HepG2 (cell line): ENCODE data around the gene MYO9A. TPM values are rescaled to one million over a fixed set of nuclear protein-coding genes. Genes with fewer than 3 reads are reported as not detected.

Experiments
- ATAC-seq: fragments of 200-7000 bp; cut with Tn5 transposase; 3 replicates; pipeline ENCODE4 v1.9.1; 2020; ENCODE audit warnings: mild to moderate bottlenecking, moderate library complexity
- BruUV-seq: library from RNA; stranded (reverse); fragments of 400-500 nt; replicated peaks from 2 replicates; lab custom pipeline; 2021; lab: Mats Ljungman, UMichigan
- CTCF ChIA-PET: fragments of 300-600 bp; formaldehyde crosslinking; extraction: SDS; loops from one replicate; lab custom pipeline; 2021; ENCODE audit warnings: low total read pairs, inconsistent platforms, low intra/inter-chr PET ratio; lab: Yijun Ruan, JAX
- POLR2A ChIA-PET: fragments of 350-600 bp; sonication (Branson Sonifier 250); formaldehyde crosslinking; loops from one replicate; lab custom pipeline; 2020; ENCODE audit warnings: antibody characterized with exemption, inconsistent platforms; lab: Yijun Ruan, JAX
- DNase-seq: peaks from one replicate; pipeline ENCODE4 v3.0.0-alpha.2; 2015; ENCODE audit warnings: low spot score
- FAIRE-seq: peaks from 3 replicates; lab custom pipeline; 2011; peaks lifted over from hg19 to GRCh38; lab: Jason Lieb, UNC
- H2AFZ ChIP-seq: one replicate; pipeline ENCODE4 v1.6.1; 2011; ENCODE audit warnings: low read length, inconsistent platforms
- H3K27ac ChIP-seq: fragments of 300-600 bp; 3 replicates; pipeline ENCODE4 v1.8.0; 2011; ENCODE audit warnings: mixed run types, mild to moderate bottlenecking, mixed read lengths, low read length, inconsistent platforms; ENCODE audit not compliant: insufficient read depth; ENCODE audit errors: extremely low read length
- H3K27me3 ChIP-seq, 2 experiments: fragments of 200-600 bp in 1 of 2; 2 replicates in 1 of 2; 3 replicates in 1 of 2; pipeline versions ENCODE4 v1.6.0 to v1.8.0; 2011; ENCODE audit warnings: low read length in 2 of 2, mild to moderate bottlenecking in 2 of 2, moderate library complexity in 2 of 2, inconsistent platforms in 1 of 2; ENCODE audit not compliant: insufficient read depth in 2 of 2, control insufficient read depth in 1 of 2
- H3K36me3 ChIP-seq, 2 experiments: fragments of 200-600 bp in 1 of 2; replicated peaks in 1 of 2; 2 replicates in 1 of 2; 3 replicates in 1 of 2; pipeline versions ENCODE4 v1.5.1 to v1.8.0; 2011; ENCODE audit warnings: low read length in 2 of 2, inconsistent platforms in 1 of 2; ENCODE audit not compliant: insufficient read depth in 2 of 2, control insufficient read depth in 1 of 2
- H3K4me1 ChIP-seq: 2 replicates; pipeline ENCODE4 v1.5.1; 2012; ENCODE audit warnings: low read length, inconsistent platforms; ENCODE audit not compliant: insufficient read depth
- H3K4me2 ChIP-seq: 2 replicates; pipeline ENCODE4 v1.6.0; 2011; ENCODE audit warnings: low read depth, low read length, inconsistent platforms
- H3K4me3 ChIP-seq, 3 experiments: fragments of 200-600 bp in 1 of 3; sonication (generic), shearing (Covaris generic) in 1 of 3; replicated peaks in 1 of 3; 2 replicates each; pipeline ENCODE4 v1.5.1; 2011 to 2016; ENCODE audit warnings: low read length in 3 of 3, inconsistent platforms in 2 of 3, low read depth in 2 of 3, mild to moderate bottlenecking in 2 of 3, control low read depth in 1 of 3, mixed read lengths in 1 of 3; ENCODE audit not compliant: insufficient read depth in 1 of 3
- H3K79me2 ChIP-seq: one replicate; pipeline ENCODE4 v1.6.1; 2011; ENCODE audit warnings: low read length, inconsistent platforms; ENCODE audit not compliant: insufficient read depth
- H3K9ac ChIP-seq: 2 replicates; pipeline ENCODE4 v1.6.0; 2011; ENCODE audit warnings: mild to moderate bottlenecking, low read depth, low read length, inconsistent platforms; ENCODE audit not compliant: insufficient read depth
- H3K9me3 ChIP-seq: 2 replicates; pipeline ENCODE4 v1.5.1; 2012; ENCODE audit warnings: mild to moderate bottlenecking, low read length
- H4K20me1 ChIP-seq: 2 replicates; pipeline ENCODE4 v1.6.0; 2011; ENCODE audit warnings: inconsistent platforms, mild to moderate bottlenecking, low read length, moderate library complexity; ENCODE audit not compliant: insufficient read depth
- ARNT ChIP-seq: fragments of 450-650 bp; IDR thresholded peaks from 2 replicates; pipeline ENCODE4 v1.6.1; 2017
- CREB1 ChIP-seq, 2 experiments: fragments of 450-650 bp in 1 of 2; IDR thresholded peaks; 2 replicates each; pipeline ENCODE4 v1.6.1; 2016 to 2017; ENCODE audit warnings: control low read depth in 1 of 2, mild to moderate bottlenecking in 1 of 2, missing compliant biosample characterization in 1 of 2, missing genetic modification characterization in 1 of 2
- MEF2D ChIP-seq: sonication (generic); formaldehyde crosslinking; IDR thresholded peaks from 2 replicates; pipeline ENCODE4 v1.5.1; 2020; ENCODE audit warnings: mild to moderate bottlenecking, missing genetic modification reagents
- RBM22 ChIP-seq: fragments of 200-400 bp; formaldehyde crosslinking; optimal IDR thresholded peaks from 2 replicates; pipeline ENCODE3; 2017; ENCODE audit warnings: mild to moderate bottlenecking, low read length, moderate library complexity
- SMAD9 ChIP-seq: sonication (generic); formaldehyde crosslinking; IDR thresholded peaks from 2 replicates; pipeline ENCODE4 v1.5.1; 2020; ENCODE audit warnings: mild to moderate bottlenecking, missing genetic modification reagents
- ZSCAN9 ChIP-seq: IDR thresholded peaks from 2 replicates; pipeline ENCODE4 v1.6.1; 2016; ENCODE audit warnings: borderline replicate concordance
- WGBS: methylation state at CpG from one replicate; pipeline ENCODE4 v1.1.6; 2017; ENCODE audit warnings: low lambda C conversion rate; 5-methylcytosine and 5-hydroxymethylcytosine counted together
- in situ Hi-C: cut with HindIII; loops from 2 replicates; pipeline ENCODE4 v1.10.0; 2017; ENCODE audit warnings: low pct_unique_long_range_greater_than_20kb; ENCODE audit not compliant: extremely low pct_ligation_motif_present
- intact Hi-C: fragments of 100-400 bp; cut with micrococcal nuclease; formaldehyde crosslinking; loops from one replicate; pipeline ENCODE4 v1.10.0; 2022; ENCODE audit not compliant: unreplicated experiment
- polyA plus RNA-seq, 8 experiments: library from polyadenylated mRNA; depleted of rRNA in 3 of 8; stranded (reverse) in 7 of 8; unstranded in 1 of 8; fragments of >200 nt; fragmentation: Illumina TruSeq in 4 of 8; extraction: Trizol in 4 of 8; gene quantifications; 2 replicates each; pipeline versions ENCODE4 v1.2.1 to v1.2.3, GENCODE V29; 2011 to 2016; ENCODE audit warnings: low read depth in 4 of 8, missing spikeins in 1 of 8, mixed read lengths in 1 of 8; ENCODE audit not compliant: insufficient read depth in 1 of 8
- total RNA-seq, 5 experiments: library from RNA; depleted of rRNA; stranded (reverse); fragments of >200 nt; fragmentation: Illumina TruSeq; extraction: Trizol; gene quantifications; 2 replicates each; pipeline ENCODE4 v1.2.3, GENCODE V29; 2016; ENCODE audit warnings: low read depth in 1 of 5
- TF ChIP-seq, protein P1 (sequence below): fragments of 450-650 bp; IDR thresholded peaks from 2 replicates; pipeline ENCODE4 v1.6.1; 2017; ENCODE audit warnings: mild to moderate bottlenecking
- TF ChIP-seq, protein P2 (sequence below): sonication (generic); formaldehyde crosslinking; IDR thresholded peaks from 2 replicates; pipeline ENCODE4 v1.4.0; 2020; ENCODE audit warnings: missing genetic modification reagents; ENCODE audit errors: not compliant biosample characterization
- TF ChIP-seq, protein P3 (sequence below): sonication (generic); formaldehyde crosslinking; IDR thresholded peaks from 2 replicates; pipeline ENCODE4 v1.8.0; 2022; ENCODE audit warnings: mild to moderate bottlenecking, missing genetic modification reagents

Gene MYO9A
- total and polyA plus RNA-seq, 2 of the 13 experiments (the other 11 are each of a cell fraction or from before 2014, with no cell fraction given) = 4.8 to 15.3 TPM

DNA sequence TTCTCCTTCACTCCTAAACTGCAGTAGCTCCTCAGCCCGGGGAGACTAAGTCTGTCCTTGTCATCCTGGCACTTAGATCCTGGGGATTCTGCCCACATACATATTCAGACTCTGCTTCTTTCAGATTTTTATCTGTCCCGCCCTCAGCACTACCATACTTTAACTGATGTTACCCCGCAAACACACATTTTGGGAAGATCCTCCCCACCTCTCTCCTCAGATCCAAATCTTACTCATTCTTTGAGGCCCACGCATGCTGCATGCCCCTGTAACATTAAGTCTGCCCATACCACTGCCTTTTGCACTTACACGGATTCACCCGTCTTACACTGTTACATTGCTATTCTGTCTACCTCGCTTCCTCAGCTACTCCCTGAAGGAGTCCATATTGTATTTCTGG, 36.4 kb upstream of the MYO9A start:
- H3K4me1 ChIP-seq = peaks cover 11% of the 10 kb centered on the region
- H3K36me3 ChIP-seq = no peaks in the 10 kb centered on the region
- POLR2A ChIA-PET = no interaction called here
- TF ChIP-seq ZSCAN9 (CRISPR knock-in tag) (no peak), RBM22 (no peak), ARNT (no peak), CREB1 (IDR thresholded peaks at IDR 0.05) (no peak), CREB1 (CRISPR knock-in tag; IDR thresholded peaks at IDR 0.05) (no peak), MEF2D (CRISPR knock-in tag) (no peak), SMAD9 (CRISPR knock-in tag) (no peak)
- TF ChIP-seq, protein P1, sequence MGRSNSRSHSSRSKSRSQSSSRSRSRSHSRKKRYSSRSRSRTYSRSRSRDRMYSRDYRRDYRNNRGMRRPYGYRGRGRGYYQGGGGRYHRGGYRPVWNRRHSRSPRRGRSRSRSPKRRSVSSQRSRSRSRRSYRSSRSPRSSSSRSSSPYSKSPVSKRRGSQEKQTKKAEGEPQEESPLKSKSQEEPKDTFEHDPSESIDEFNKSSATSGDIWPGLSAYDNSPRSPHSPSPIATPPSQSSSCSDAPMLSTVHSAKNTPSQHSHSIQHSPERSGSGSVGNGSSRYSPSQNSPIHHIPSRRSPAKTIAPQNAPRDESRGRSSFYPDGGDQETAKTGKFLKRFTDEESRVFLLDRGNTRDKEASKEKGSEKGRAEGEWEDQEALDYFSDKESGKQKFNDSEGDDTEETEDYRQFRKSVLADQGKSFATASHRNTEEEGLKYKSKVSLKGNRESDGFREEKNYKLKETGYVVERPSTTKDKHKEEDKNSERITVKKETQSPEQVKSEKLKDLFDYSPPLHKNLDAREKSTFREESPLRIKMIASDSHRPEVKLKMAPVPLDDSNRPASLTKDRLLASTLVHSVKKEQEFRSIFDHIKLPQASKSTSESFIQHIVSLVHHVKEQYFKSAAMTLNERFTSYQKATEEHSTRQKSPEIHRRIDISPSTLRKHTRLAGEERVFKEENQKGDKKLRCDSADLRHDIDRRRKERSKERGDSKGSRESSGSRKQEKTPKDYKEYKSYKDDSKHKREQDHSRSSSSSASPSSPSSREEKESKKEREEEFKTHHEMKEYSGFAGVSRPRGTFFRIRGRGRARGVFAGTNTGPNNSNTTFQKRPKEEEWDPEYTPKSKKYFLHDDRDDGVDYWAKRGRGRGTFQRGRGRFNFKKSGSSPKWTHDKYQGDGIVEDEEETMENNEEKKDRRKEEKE = no peak
- TF ChIP-seq, protein P2, sequence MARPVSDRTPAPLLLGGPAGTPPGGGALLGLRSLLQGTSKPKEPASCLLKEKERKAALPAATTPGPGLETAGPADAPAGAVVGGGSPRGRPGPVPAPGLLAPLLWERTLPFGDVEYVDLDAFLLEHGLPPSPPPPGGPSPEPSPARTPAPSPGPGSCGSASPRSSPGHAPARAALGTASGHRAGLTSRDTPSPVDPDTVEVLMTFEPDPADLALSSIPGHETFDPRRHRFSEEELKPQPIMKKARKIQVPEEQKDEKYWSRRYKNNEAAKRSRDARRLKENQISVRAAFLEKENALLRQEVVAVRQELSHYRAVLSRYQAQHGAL = no peak
- TF ChIP-seq, protein P3, sequence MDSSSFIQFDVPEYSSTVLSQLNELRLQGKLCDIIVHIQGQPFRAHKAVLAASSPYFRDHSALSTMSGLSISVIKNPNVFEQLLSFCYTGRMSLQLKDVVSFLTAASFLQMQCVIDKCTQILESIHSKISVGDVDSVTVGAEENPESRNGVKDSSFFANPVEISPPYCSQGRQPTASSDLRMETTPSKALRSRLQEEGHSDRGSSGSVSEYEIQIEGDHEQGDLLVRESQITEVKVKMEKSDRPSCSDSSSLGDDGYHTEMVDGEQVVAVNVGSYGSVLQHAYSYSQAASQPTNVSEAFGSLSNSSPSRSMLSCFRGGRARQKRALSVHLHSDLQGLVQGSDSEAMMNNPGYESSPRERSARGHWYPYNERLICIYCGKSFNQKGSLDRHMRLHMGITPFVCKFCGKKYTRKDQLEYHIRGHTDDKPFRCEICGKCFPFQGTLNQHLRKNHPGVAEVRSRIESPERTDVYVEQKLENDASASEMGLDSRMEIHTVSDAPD (CRISPR knock-in tag) = no peak
- no TSS peak for BruUV-seq
- ATAC-seq (no peak), FAIRE-seq (no peak), DNase-seq (no peak)
- H3K9ac ChIP-seq = no peak overlapping the region
- in situ Hi-C loops (loop anchor here (10.0 kb wide), 1 partner anchor 410 kb away; no protein-coding TSS in a partner anchor), intact Hi-C loops (no loop called here)
- 69% methylated on average over 7 of the region's 7 CpGs for WGBS
- H4K20me1 ChIP-seq = no peaks in the 10 kb centered on the region
- no peaks in the 10 kb centered on the region for H3K9me3 ChIP-seq
- no peak overlapping the region for H3K4me3 ChIP-seq
- H3K79me2 ChIP-seq = no peaks in the 10 kb centered on the region
- H3K4me2 ChIP-seq = no peak overlapping the region
- CTCF ChIA-PET = interaction anchor here (1.1 kb wide), 1 partner anchor 353 kb away, joined by 4 read pairs; no protein-coding TSS in a partner anchor
- H3K27me3 ChIP-seq = peaks cover 0 to 14% of the 10 kb centered on the region in 2 experiments; a peak in 3 of 5 replicates
- no peak overlapping the region for H2AFZ ChIP-seq
- H3K27ac ChIP-seq = no peak overlapping the region
